ENCODE results near the gene VSTM1. TPM values are rescaled to one million over a fixed set of nuclear protein-coding genes. Genes with fewer than 3 reads are reported as not detected.

VSTM1 gene
- total RNA-seq, 4 donors from 2014 or later = 0.33 TPM; not detected in 3

- Histone ChIP-seq H3K9me3 (peaks cover 0 to 11% (median 7%) of the 10 kb centered on the region in 4 donors), H3K27me3 (peaks cover 0 to under 1% (median 0%) of the 10 kb centered on the region in 4 donors), H3K4me1 (no peaks in the 10 kb centered on the region), H3K36me3 (no peaks in the 10 kb centered on the region), H3K4me3 (no peak overlapping the region), H3K27ac (replicated peaks in 1 of 4) (no peak overlapping the region)
- TF ChIP-seq CTCF (IDR thresholded peaks at IDR 0.05) (no peak), EP300 (IDR thresholded peaks at IDR 0.05) (no peak), POLR2A (IDR thresholded peaks at IDR 0.05; ENCODE audit: low read depth) (no peak), POLR2AphosphoS5 (IDR thresholded peaks at IDR 0.05) (no peak)
- WGBS = 88% methylated on average over 8 of the region's 10 CpGs
- no peak for DNase-seq (ENCODE audit: extremely low spot score)
- intact Hi-C loops (cut with DNase I) = no loop called here
These were observed 10.1 kb upstream of the VSTM1 start for GRCh38 chr19:54073829-54074228.

DNA sequence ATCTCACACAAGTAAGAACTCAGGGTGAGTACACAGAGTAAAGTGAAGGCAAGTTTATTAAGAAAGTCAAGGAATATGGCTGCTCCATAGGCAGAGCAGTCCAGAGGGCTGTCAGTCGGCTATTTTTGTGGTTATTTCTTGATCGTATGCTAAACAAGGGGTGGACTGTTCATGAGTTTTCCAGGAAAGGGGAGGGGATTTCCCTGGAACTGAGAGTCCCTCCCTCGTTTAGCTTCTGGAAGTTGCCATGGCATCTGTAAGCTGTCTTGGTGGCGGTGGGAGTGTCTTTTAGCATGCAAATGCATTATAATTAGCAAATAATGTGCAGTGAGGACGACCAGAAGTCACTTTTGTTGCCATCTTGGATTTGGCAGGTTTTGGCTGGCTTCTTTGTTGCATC, 5.8 kb upstream of the VSTM1 start:
- 61% methylated on average over 5 of the region's 5 CpGs for WGBS
- H3K9me3 ChIP-seq = peaks cover 0 to 17% (median 7%) of the 10 kb centered on the region in 4 donors
- peaks cover 0 to 10% (median 0%) of the 10 kb centered on the region in 4 donors for H3K27me3 ChIP-seq
- H3K27ac ChIP-seq (replicated peaks in 1 of 4) = no peak overlapping the region
- no peaks in the 10 kb centered on the region for H3K4me1 ChIP-seq
- DNase-seq (ENCODE audit: extremely low spot score) = no peak
- TF ChIP-seq EP300 (IDR thresholded peaks at IDR 0.05) = no peak
- no peak for TF ChIP-seq POLR2A (IDR thresholded peaks at IDR 0.05; ENCODE audit: low read depth)
- TF ChIP-seq POLR2AphosphoS5 (IDR thresholded peaks at IDR 0.05) = no peak
- no peak for TF ChIP-seq CTCF (IDR thresholded peaks at IDR 0.05)
- H3K4me3 ChIP-seq = no peak overlapping the region
- intact Hi-C loops (cut with DNase I) = no loop called here
- H3K36me3 ChIP-seq = no peaks in the 10 kb centered on the region

- H3K36me3 ChIP-seq = no peaks in the 10 kb centered on the region
- no peak overlapping the region for H3K4me3 ChIP-seq
- TF ChIP-seq POLR2A (IDR thresholded peaks at IDR 0.05; ENCODE audit: low read depth) (no peak), POLR2AphosphoS5 (IDR thresholded peaks at IDR 0.05) (no peak), EP300 (IDR thresholded peaks at IDR 0.05) (no peak), CTCF (IDR thresholded peaks at IDR 0.05) (no peak)
- intact Hi-C loops (cut with DNase I) = no loop called here
- H3K27me3 ChIP-seq = peaks cover 0 to 42% (median 0%) of the 10 kb centered on the region in 4 donors
- H3K27ac ChIP-seq (replicated peaks in 1 of 4) = no peak overlapping the region
- peaks cover 0 to 6% (median 0%) of the 10 kb centered on the region in 4 donors for H3K9me3 ChIP-seq
- WGBS = 66% methylated on average over 9 of the region's 9 CpGs
- no peak for DNase-seq (ENCODE audit: extremely low spot score)
- no peaks in the 10 kb centered on the region for H3K4me1 ChIP-seq
These were observed 1.1 kb downstream of the VSTM1 start for GRCh38 chr19:54062643-54063042.

- H3K36me3 ChIP-seq = no peaks in the 10 kb centered on the region
- no peak overlapping the region for H3K27ac ChIP-seq (replicated peaks in 1 of 4)
- H3K4me1 ChIP-seq = no peaks in the 10 kb centered on the region
- DNase-seq (ENCODE audit: extremely low spot score) = no peak
- WGBS = 77% methylated on average over 4 of the region's 4 CpGs
- H3K4me3 ChIP-seq = no peak overlapping the region
- TF ChIP-seq CTCF (IDR thresholded peaks at IDR 0.05) (no peak), EP300 (IDR thresholded peaks at IDR 0.05) (no peak), POLR2A (IDR thresholded peaks at IDR 0.05; ENCODE audit: low read depth) (no peak), POLR2AphosphoS5 (IDR thresholded peaks at IDR 0.05) (no peak)
- peaks cover 0 to 65% (median 0%) of the 10 kb centered on the region in 4 donors for H3K27me3 ChIP-seq
- peaks cover 0 to 10% (median 0%) of the 10 kb centered on the region in 4 donors for H3K9me3 ChIP-seq
- intact Hi-C loops (cut with DNase I) = no loop called here
These were observed 16.1 kb downstream of the VSTM1 start for GRCh38 chr19:54047616-54048015.

DNA sequence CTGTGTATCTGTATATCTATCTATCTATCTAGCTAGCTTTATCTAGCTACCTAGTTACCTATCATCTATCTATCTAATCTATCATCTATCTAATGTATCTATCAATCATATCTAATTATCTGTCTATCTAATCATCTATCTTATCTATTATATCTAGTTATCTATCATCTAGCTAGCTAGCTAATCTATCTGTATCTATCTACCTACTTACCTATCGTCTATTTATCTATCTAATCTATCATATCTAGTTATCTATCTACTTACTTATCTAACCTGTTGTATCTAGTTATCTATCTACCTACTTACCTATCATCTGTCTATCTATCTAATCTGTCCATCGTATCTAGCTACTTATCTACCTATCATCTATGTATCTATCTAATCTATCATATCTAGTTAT, 17.9 kb downstream of the VSTM1 start:
- Histone ChIP-seq H3K4me3 (no peak overlapping the region), H3K27me3 (peaks cover 0 to 79% (median 0%) of the 10 kb centered on the region in 4 donors), H3K27ac (replicated peaks in 1 of 4) (no peak overlapping the region), H3K36me3 (no peaks in the 10 kb centered on the region), H3K9me3 (peaks cover 0 to 10% (median 0%) of the 10 kb centered on the region in 4 donors), H3K4me1 (no peaks in the 10 kb centered on the region)
- TF ChIP-seq EP300 (IDR thresholded peaks at IDR 0.05) (no peak), POLR2AphosphoS5 (IDR thresholded peaks at IDR 0.05) (no peak), CTCF (IDR thresholded peaks at IDR 0.05) (no peak), POLR2A (IDR thresholded peaks at IDR 0.05; ENCODE audit: low read depth) (no peak)
- no peak for DNase-seq (ENCODE audit: extremely low spot score)
- WGBS = 80% methylated on average over 2 of the region's 2 CpGs
- intact Hi-C loops (cut with DNase I) = no loop called here

Measured in esophagus muscularis mucosa (tissue), 4 donors.